Activated naive CD4-positive, alpha-beta T cell treated with anti-CD3 and anti-CD28 coated beads, Interleukin-2, amount 50 U/mL, for 24 hours (primary cell): Measurements from ENCODE around the gene LRRC39.
A peak's percentile ranks its signal among the peaks of the same experiment; 100 is the strongest.

Source experiments
- H3K27ac Mint-ChIP-seq: one replicate; pipeline ENCODE4 v1.8.0; 2021; ENCODE audit warnings: mild to moderate bottlenecking, mixed read lengths
- H3K27me3 Mint-ChIP-seq: one replicate; pipeline ENCODE4 v1.8.0; 2021; ENCODE audit warnings: mixed read lengths
- H3K36me3 Mint-ChIP-seq: one replicate; pipeline ENCODE4 v1.8.0; 2021; ENCODE audit warnings: mixed read lengths
- H3K4me1 Mint-ChIP-seq: one replicate; pipeline ENCODE4 v1.8.0; 2021; ENCODE audit warnings: mixed read lengths
- H3K4me3 Mint-ChIP-seq: one replicate; pipeline ENCODE4 v1.8.0; 2021; ENCODE audit warnings: mild to moderate bottlenecking, mixed read lengths
- H3K9me3 Mint-ChIP-seq: one replicate; pipeline ENCODE4 v1.8.0; 2021; ENCODE audit warnings: mixed read lengths

LRRC39 gene

DNA sequence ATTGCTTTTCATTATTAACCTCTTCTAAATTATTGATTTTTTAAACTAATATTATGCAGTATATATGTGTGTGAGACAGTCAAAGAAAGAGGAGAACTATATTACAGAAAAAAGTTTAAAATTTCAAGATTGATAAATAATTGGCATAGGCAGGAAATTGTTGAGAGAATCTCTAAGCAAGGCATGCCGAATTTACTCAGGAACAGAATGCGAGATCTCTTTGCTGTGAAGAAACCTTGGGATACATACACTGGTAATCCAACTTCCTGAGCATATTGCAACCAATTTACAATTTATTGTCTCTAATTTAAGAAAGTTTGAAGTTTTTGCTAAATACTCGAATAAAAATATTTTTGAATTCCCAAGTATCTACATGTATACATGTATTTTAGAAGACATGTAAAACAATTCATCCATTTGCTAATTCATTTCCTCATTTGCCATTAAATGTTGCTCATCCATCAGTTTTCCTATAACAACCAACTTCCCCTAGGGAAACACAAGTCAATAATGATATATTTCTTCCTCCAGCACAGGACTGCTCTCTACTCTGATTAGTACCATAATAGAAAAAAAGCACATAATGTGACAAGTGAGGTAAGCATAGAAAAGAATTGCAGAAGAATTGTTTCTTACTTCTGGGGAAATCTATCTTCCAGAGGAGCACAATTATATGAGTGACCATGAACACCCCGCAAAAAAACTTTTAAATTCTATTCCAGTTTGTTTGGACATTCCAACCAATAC lies 588 bp downstream of the LRRC39 start:
- Mint-ChIP-seq H3K4me3 (no peak overlapping the region), H3K27ac (no peak overlapping the region), H3K9me3 (peaks cover 5% of the 10 kb centered on the region), H3K27me3 (no peaks in the 10 kb centered on the region), H3K4me1 (no peaks in the 10 kb centered on the region), H3K36me3 (peaks cover 1% of the 10 kb centered on the region)

DNA sequence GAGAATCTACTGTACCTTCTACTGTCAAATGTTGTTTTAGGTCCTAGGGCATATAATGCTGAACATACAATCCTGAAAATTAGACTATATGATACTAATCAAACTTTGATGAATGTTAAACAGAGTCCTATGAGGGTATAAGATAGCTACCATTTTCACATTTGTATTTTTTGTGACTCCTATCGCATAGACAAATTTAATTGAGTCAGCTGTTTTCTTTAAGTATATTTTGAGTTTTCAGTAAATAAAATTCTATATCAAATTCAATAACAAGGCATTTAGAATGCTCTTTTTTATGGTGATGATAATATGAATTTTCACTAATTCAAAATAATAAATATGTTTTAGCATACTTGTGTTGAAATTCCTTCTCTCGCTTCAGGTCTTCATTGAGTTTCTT lies 10.0 kb downstream of the LRRC39 start:
- Mint-ChIP-seq H3K4me1 (no peaks in the 10 kb centered on the region), H3K27me3 (no peaks in the 10 kb centered on the region), H3K9me3 (no peaks in the 10 kb centered on the region), H3K27ac (no peak overlapping the region), H3K4me3 (no peak overlapping the region), H3K36me3 (peaks cover 7% of the 10 kb centered on the region)

DNA sequence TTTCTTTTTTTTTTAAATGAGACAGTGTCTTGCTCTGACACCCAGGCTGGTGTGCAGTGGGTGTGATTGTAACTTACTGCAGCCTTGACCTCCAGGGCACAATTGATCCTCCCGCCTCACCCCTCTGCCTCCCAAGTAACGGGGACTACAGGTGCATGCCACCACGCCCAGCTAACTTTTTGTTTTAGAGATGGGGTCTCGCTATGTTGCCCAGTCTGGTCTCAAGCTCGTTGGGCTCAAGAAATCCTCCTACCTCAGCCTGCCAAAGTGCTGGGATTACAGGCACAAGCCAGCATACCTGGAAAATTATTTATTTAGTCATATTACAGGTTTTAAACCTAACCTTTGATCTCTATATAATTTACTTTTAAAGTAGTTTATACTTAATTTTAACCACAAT lies 13.4 kb downstream of the LRRC39 start:
- no peaks in the 10 kb centered on the region for H3K9me3 Mint-ChIP-seq

DNA sequence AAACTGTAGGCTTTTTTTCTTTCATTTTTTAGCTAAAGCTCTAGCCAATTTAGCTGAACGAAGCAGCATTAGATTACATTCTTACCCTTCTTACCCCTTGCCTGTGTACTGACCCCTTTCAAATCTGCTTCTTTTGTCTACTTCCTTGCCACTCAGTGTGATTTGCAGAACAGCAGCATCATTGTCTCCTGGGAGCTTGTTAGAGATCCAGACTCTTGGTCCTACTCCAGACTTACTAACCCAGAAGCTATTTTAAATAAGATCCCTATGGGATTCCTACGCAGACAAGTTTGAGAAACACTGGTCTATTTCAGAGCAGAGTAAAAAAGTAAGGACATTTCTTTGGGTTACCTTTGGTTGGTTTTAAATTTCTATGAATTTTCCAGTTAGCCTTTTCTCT lies 13.8 kb downstream of the LRRC39 start:
- no peak overlapping the region for H3K27ac Mint-ChIP-seq
- no peaks in the 10 kb centered on the region for H3K9me3 Mint-ChIP-seq
- peaks cover 6% of the 10 kb centered on the region for H3K36me3 Mint-ChIP-seq
- H3K4me1 Mint-ChIP-seq, result no peaks in the 10 kb centered on the region
- no peaks in the 10 kb centered on the region for H3K27me3 Mint-ChIP-seq
- H3K4me3 Mint-ChIP-seq, result no peak overlapping the region

More for the DNA sequence above, 13.4 kb downstream of the LRRC39 start:
- H3K4me1 Mint-ChIP-seq, result no peaks in the 10 kb centered on the region
- H3K27me3 Mint-ChIP-seq, result no peaks in the 10 kb centered on the region
- H3K36me3 Mint-ChIP-seq, result peaks cover 6% of the 10 kb centered on the region
- no peak overlapping the region for H3K27ac Mint-ChIP-seq
- no peak overlapping the region for H3K4me3 Mint-ChIP-seq

DNA sequence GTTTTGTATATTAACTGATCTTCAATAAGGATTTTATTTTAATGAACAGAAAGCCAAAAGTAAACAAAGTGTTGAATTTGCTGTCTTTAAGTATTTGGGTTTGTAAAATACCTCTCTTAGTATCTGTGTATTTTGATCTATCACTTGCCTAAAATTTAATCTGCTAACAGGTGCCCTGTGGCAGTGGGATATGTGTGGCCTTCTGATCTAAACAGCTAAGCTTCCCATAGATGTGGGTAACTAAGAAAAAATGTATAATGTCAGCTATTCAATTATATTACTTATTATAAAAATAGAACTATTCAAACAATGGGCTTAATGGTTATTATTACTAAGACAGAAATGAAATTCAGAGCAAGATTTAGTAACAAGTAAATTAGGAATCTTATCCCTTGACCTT lies 15.2 kb downstream of the LRRC39 start:
- Mint-ChIP-seq H3K4me3 (no peak overlapping the region), H3K4me1 (no peaks in the 10 kb centered on the region), H3K9me3 (no peaks in the 10 kb centered on the region), H3K27me3 (no peaks in the 10 kb centered on the region), H3K27ac (no peak overlapping the region), H3K36me3 (peaks cover 6% of the 10 kb centered on the region)

DNA sequence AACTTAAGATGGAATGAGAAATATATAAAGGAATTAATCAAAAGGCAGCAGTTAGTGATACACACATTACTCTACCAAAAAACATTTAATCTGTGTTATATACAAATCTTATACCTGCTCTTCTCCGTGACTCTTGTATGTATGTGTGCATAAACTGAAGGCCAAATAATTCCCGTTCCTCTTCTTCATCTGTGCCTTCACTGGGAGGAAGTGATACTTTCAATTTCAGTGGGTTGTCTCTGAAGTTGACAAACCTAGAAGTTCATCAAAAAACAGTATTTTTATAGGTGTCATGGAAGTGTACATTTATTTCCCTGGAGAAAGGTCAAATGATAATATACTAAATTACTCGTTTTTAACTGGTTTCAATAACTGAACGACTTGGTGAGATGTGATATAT lies 25.8 kb downstream of the LRRC39 start:
- H3K36me3 Mint-ChIP-seq, result peaks cover 10% of the 10 kb centered on the region
- peaks cover 14% of the 10 kb centered on the region for H3K4me1 Mint-ChIP-seq
- peak overlapping the region; percentile 70 for H3K27ac Mint-ChIP-seq
- H3K4me3 Mint-ChIP-seq, result no peak overlapping the region
- H3K27me3 Mint-ChIP-seq, result no peaks in the 10 kb centered on the region
- no peaks in the 10 kb centered on the region for H3K9me3 Mint-ChIP-seq

DNA sequence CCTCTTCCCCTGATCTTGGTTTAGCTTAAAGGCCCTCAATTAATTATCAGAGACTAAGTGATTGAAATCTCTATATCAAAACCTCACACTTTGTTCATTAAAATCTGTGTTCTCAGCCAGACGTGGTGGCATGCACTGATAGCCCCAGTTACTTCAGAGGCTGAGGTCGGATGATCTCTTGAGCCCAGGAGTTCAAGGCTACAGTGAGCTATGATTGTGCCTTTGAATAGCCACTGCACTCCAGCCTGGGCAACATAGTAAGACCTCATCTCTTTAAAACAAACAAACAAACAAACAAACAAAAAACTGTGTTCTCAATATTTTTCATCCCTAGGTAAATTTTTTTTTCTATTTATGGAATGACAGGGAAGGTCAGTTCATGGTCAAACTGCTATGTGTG lies 26.4 kb downstream of the LRRC39 start:
- Mint-ChIP-seq H3K27ac (no peak overlapping the region), H3K4me3 (no peak overlapping the region), H3K9me3 (no peaks in the 10 kb centered on the region), H3K36me3 (peaks cover 11% of the 10 kb centered on the region), H3K27me3 (no peaks in the 10 kb centered on the region), H3K4me1 (peaks cover 14% of the 10 kb centered on the region)

DNA sequence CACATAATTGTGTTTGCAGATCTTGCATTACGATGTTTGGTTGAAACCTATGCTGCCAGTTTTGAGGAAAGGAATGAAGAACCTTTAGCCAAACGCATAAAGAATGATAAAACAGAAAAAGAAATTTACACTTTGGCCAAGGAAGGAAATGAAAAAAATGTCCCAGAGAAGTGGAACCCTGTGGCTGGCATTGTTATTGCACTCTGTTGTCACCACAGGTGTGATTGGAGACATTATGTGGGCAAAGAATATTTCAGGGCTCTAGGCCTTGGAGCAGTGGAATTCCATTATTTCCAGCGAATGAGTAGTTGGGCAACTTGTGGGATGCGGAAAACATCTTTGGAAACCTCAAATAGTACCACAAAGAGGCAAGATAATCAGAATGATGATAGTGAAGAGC lies 30.2 kb downstream of the LRRC39 start:
- Mint-ChIP-seq H3K27ac (no peak overlapping the region), H3K4me3 (no peak overlapping the region), H3K36me3 (peaks cover 20% of the 10 kb centered on the region), H3K9me3 (no peaks in the 10 kb centered on the region), H3K4me1 (peaks cover 10% of the 10 kb centered on the region), H3K27me3 (no peaks in the 10 kb centered on the region)

DNA sequence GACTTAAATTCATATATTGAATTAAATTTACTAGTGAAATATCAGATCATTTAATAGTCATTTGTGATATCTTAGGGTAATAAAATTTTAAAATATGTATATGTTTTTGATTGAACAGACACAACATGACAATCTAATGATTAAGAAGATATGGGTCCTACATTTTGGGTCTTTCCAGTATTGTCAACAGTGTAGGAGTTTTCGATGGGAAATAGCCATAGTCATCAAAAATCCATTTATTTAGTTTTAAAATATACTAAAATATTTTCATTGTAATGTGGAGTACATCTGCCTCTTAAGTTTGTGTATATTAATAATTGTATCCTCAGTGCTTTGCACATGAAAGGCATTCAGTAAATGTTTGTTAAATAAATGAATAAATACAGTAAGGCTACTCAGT lies 31.1 kb downstream of the LRRC39 start:
- no peak overlapping the region for H3K4me3 Mint-ChIP-seq
- H3K27me3 Mint-ChIP-seq, result no peaks in the 10 kb centered on the region
- no peaks in the 10 kb centered on the region for H3K9me3 Mint-ChIP-seq
- no peak overlapping the region for H3K27ac Mint-ChIP-seq
- peaks cover 22% of the 10 kb centered on the region for H3K36me3 Mint-ChIP-seq
- peaks cover 12% of the 10 kb centered on the region for H3K4me1 Mint-ChIP-seq

DNA sequence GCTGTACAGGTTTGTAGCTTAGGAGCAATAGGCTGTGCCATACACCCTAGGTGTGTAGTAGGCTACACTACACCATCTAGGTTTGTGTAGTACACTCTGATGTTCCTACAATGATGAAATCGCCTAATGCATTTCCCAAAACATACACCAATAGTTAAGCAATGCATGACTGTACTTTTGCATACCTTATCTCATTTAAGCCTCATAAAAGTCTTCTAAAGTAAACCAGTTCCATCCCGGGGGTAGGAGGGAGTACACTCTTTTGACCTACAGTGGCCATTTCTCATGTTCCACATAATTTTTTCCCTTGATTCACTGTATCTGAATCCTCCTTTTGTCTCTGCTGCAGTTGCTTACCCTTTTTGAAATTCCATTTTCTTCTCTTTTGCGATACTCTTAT lies 32.9 kb downstream of the LRRC39 start:
- Mint-ChIP-seq H3K27me3 (no peaks in the 10 kb centered on the region), H3K4me3 (no peak overlapping the region), H3K27ac (no peak overlapping the region), H3K4me1 (peaks cover 10% of the 10 kb centered on the region), H3K9me3 (no peaks in the 10 kb centered on the region), H3K36me3 (peaks cover 20% of the 10 kb centered on the region)

DNA sequence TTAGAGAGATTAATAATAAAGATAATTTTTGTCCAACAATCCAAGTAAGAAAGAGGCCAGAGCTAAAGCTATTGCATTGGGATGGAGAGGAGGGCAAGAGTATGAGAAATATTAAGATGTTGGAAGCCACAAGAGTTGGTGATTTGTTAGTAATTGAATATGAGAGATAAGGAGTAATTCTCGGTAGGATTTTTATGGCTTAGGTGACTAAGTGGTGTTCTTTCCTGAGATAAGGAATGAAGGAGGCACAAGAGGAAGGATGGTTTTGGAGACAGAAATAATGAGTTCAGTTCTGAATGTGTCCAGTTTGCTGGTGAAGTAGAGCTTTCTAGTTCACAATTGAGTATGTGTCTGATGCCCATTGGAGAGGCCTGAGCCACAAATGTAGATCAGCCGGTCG lies 35.7 kb downstream of the LRRC39 start:
- peaks cover 18% of the 10 kb centered on the region for H3K4me1 Mint-ChIP-seq
- H3K36me3 Mint-ChIP-seq, result peaks cover 22% of the 10 kb centered on the region
- no peaks in the 10 kb centered on the region for H3K9me3 Mint-ChIP-seq
- peak overlapping the region; percentile 8 for H3K27ac Mint-ChIP-seq
- no peak overlapping the region for H3K4me3 Mint-ChIP-seq
- no peaks in the 10 kb centered on the region for H3K27me3 Mint-ChIP-seq

DNA sequence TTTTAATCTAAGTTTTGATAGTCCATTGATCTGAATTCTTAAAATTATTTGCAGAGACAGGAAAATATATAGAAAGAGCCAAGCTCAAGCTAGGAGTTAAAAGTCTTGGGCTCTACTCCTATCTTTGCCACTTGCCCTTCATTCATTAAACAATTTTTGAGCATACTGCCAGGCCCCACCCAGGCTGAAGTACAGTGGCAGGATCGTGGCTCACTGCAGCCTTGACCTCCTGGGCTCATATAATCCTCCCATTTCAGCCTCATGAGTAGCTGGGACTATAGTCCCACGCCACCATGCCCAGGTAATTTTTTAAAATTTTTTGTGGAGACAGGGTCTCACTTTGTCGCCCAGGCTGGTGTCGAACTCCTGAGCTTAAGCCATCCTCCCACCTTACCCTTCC lies 36.9 kb downstream of the LRRC39 start:
- Mint-ChIP-seq H3K27me3 (no peaks in the 10 kb centered on the region), H3K4me1 (peaks cover 18% of the 10 kb centered on the region), H3K36me3 (peaks cover 20% of the 10 kb centered on the region), H3K9me3 (no peaks in the 10 kb centered on the region), H3K4me3 (no peak overlapping the region), H3K27ac (no peak overlapping the region)

DNA sequence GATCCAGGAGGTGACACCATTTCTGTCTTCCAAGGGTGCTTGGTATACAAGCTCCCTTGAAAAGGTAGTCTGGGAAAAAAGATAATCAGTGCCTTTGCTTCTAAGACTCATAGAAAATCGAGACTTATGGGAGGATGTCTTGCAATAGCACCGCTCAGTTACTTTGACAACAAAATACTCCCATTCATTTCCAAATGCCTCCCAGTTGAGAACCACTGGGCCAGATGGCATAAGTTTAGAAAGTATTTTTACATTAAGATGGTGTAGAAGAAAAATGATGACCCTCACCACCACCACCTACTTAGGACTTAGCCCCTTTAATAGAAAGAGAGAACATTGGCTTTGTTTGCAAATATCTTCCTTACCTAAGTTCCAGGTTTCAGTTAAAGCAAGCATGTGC lies 40.5 kb downstream of the LRRC39 start:
- peaks cover 42% of the 10 kb centered on the region for H3K4me1 Mint-ChIP-seq
- H3K9me3 Mint-ChIP-seq, result no peaks in the 10 kb centered on the region
- H3K36me3 Mint-ChIP-seq, result peaks cover 10% of the 10 kb centered on the region
- no peak overlapping the region for H3K27ac Mint-ChIP-seq
- H3K4me3 Mint-ChIP-seq, result no peak overlapping the region
- no peaks in the 10 kb centered on the region for H3K27me3 Mint-ChIP-seq

DNA sequence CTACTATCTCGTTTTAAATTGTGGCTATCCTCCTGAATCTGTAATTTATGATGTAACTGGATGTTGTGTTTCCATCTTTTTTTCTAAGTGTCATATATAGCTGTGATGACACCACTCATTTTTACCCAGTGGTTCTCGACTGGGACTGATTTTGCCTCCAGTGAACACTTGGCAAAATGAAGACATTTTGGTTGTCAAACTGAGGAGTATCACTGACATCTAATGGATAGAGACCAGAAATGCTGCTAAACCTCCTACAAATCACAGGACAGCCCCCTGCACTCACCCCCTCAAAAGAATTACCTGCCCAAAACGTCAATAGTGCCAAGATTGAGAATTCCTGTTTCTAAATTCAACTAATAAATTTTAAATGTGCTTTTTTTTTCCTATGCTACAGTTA lies 43.2 kb downstream of the LRRC39 start:
- no peaks in the 10 kb centered on the region for H3K27me3 Mint-ChIP-seq
- H3K9me3 Mint-ChIP-seq, result no peaks in the 10 kb centered on the region
- peak overlapping the region; percentile 80 for H3K4me3 Mint-ChIP-seq
- H3K27ac Mint-ChIP-seq, result no peak overlapping the region
- H3K4me1 Mint-ChIP-seq, result peaks cover 48% of the 10 kb centered on the region
- H3K36me3 Mint-ChIP-seq, result peaks cover 5% of the 10 kb centered on the region

DNA sequence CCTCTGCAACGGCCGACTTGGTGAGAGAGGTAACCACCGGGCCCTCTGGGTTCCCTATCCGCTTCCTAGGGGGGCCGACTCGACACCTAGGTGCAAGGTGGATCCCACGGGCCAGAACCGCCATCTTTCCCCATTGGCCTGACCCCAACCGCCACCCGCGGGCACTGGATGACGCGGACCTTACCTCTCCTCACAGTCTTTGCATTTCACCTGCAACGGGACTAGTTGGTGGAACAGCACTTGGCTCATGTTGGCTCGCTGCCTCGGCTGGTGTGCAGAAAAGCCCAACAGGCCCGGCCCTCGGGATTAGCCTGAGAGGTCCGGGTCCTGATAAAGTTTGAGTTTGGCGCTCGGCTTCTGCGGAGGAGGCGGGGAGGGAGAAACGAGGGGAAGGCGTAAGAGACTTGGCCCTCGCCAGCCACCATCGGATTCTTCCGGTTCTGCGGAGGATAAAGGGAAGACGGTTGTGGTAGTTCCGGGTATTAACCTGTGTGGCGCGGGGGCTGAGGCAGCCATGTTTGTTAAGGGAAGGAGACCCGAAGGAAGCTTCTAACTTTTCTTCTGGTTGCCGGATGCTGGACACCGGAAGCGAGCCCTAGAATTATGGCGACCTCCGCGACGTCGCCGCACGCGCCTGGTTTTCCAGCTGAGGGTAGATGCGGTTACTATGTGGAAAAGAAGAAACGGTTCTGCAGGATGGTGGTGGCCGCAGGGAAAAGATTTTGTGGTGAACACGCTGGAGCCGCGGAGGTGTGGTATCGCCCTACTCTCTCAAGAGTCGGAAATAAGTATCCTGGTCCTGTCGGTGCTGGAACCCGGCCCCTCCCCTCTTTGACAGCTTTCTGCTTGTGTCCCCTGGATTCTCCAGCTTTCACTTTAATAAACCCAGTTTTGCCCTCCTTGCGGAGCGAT lies 45.2 kb downstream of the LRRC39 start, which contains the start of the genes SASS6 and TRMT13:
Gene SASS6 (minus strand): TSS at position 365 of the 912 bp plus-strand sequence. CDS start 116 bp downstream, at position 249.
Gene TRMT13 (plus strand): TSS at position 598 of the 912 bp plus-strand sequence. CDS start 6 bp downstream, at position 604.
- H3K27me3 Mint-ChIP-seq, result no peaks in the 10 kb centered on the region
- no peaks in the 10 kb centered on the region for H3K9me3 Mint-ChIP-seq
- H3K4me1 Mint-ChIP-seq, result peaks cover 47% of the 10 kb centered on the region
- peak within 1 kb of the TSS; percentile 99 for H3K27ac Mint-ChIP-seq
- H3K36me3 Mint-ChIP-seq, result peaks cover 1% of the 10 kb centered on the region
- H3K4me3 Mint-ChIP-seq, result peak within 1 kb of the TSS; percentile 100

DNA sequence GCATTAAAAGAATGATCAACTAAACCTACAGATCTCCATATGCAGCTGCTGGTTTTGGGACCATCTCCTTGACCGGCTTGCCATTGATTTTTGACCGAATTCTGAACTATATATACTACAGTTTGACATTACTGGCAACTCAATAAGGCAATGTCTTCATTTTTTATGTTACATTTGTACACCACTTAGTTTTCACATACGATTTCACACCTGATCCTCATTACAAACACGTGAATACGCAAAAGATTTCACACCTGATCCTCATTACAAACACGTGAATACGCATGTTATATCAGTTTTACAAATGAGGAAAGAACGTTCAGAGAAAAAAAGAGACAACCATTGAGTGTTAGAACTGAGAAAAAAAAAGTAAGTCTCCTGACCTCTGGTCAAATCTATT lies 46.4 kb downstream of the LRRC39 start:
- Mint-ChIP-seq H3K27me3 (no peaks in the 10 kb centered on the region), H3K4me1 (peaks cover 51% of the 10 kb centered on the region), H3K36me3 (no peaks in the 10 kb centered on the region), H3K9me3 (no peaks in the 10 kb centered on the region), H3K27ac (no peak overlapping the region), H3K4me3 (peak overlapping the region; percentile 100)
